CD4-positive, alpha-beta T cell treated with Interleukin-4 for 4 hours (primary cell): ENCODE measurements around the gene HINT1.
"Not testable (repeated sequence)": the region's sequence is repeated elsewhere in the genome, so short reads cannot be mapped to it uniquely, and the experiment has no call there.

Experiments
- DNase-seq: peaks from one replicate; pipeline ENCODE4 v3.0.0-alpha.2; 2020

The HINT1 gene

GRCh38 chr5:131165119-131165727, at the start of gene HINT1:
HINT1 (minus strand) TSS chr5:131165256; CDS start chr5:131165205, 51 bp downstream.
- peak; percentile 89 for DNase-seq

GRCh38 chr5:131214609-131215227, 49.7 kb upstream of the HINT1 start:
- no peak for DNase-seq

GRCh38 chr5:131212471-131213021, 47.5 kb upstream of the HINT1 start:
- DNase-seq: no peak

GRCh38 chr5:131211669-131212068, 46.6 kb upstream of the HINT1 start:
- DNase-seq: no peak

- DNase-seq: peak; percentile 46
These were observed 45.1 kb upstream of the HINT1 start for GRCh38 chr5:131210151-131210510.

GRCh38 chr5:131209506-131210150, 44.6 kb upstream of the HINT1 start:
- peak; percentile 88 for DNase-seq

- DNase-seq: no peak
These were observed 44.1 kb upstream of the HINT1 start for GRCh38 chr5:131209175-131209505.

GRCh38 chr5:131206772-131207171, 41.7 kb upstream of the HINT1 start:
- DNase-seq: no peak

- no peak for DNase-seq
These were observed 41.0 kb upstream of the HINT1 start for GRCh38 chr5:131206061-131206460.

- DNase-seq: no peak
These were observed 39.9 kb upstream of the HINT1 start for GRCh38 chr5:131204964-131205363.

GRCh38 chr5:131200560-131200959, 35.5 kb upstream of the HINT1 start:
- DNase-seq: no peak

GRCh38 chr5:131198625-131199024, 33.6 kb upstream of the HINT1 start:
- DNase-seq: no peak

GRCh38 chr5:131196331-131196730, 31.3 kb upstream of the HINT1 start:
- no peak for DNase-seq

GRCh38 chr5:131195696-131196095, 30.6 kb upstream of the HINT1 start:
- DNase-seq: no peak

- DNase-seq: no peak
These were observed 29.7 kb upstream of the HINT1 start for GRCh38 chr5:131194725-131195124.

- DNase-seq: not testable (repeated sequence)
These were observed 28.8 kb upstream of the HINT1 start for GRCh38 chr5:131193897-131194296.

- DNase-seq: no peak
These were observed 28.1 kb upstream of the HINT1 start for GRCh38 chr5:131193106-131193505.

GRCh38 chr5:131186561-131187256, 21.7 kb upstream of the HINT1 start:
- DNase-seq: no peak

- DNase-seq: no peak
These were observed 20.6 kb upstream of the HINT1 start for GRCh38 chr5:131185523-131186104.

- DNase-seq: no peak
These were observed 17.8 kb upstream of the HINT1 start for GRCh38 chr5:131182839-131183238.

GRCh38 chr5:131180407-131180806, 15.4 kb upstream of the HINT1 start:
- DNase-seq: no peak

- peak; percentile 12 for DNase-seq
These were observed 6.3 kb upstream of the HINT1 start for GRCh38 chr5:131171276-131171810.
